M059J (cell line): ENCODE measurements around the gene GNPTG. TPM values are rescaled to one million over a fixed set of nuclear protein-coding genes. Genes with fewer than 3 reads are reported as not detected.
A peak's percentile ranks its signal among the peaks of the same experiment; 100 is the strongest.

Experiments used
- DNase-seq: peaks from one replicate; pipeline ENCODE4 v3.0.0-alpha.2; 2012; ENCODE audit warnings: low read depth
- total RNA-seq: library from RNA; depleted of rRNA; stranded (reverse); fragments of >200 nt; shearing (Covaris generic); gene quantifications from 2 replicates; pipeline ENCODE4 v1.2.3, GENCODE V29; 2014; rRNA removed

Gene GNPTG
- total RNA-seq, 1 experiment from 2014 or later = 50.1 TPM

DNA sequence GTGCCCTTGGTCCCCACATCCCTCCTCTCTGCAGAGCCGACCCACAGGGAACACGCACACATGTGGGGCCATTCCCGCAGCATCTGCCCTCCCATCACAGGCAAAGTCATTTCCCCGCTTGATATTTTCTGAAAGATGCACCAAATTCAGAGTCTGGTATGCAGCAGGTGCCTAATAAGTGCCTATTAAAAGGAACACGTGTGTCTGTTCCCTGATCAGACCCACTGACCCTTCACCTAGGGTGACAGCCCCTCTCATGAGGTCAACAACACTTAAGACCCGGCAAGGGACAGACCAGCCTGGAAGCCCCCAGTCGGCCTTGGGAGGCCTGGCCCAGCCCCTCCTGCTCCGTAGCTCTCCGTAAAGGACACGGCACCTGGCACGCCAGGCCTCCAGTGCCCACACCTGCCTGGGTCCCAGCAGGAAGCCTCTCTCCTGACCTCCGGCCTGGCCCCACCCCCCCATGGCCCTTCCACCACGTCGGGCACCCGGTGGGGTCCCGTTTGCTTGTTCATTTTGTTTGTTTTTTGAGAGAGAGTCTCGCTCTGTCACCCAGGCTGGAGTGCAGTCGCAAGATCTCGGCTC, 42.7 kb downstream of the GNPTG start:
- no peak for DNase-seq

DNA sequence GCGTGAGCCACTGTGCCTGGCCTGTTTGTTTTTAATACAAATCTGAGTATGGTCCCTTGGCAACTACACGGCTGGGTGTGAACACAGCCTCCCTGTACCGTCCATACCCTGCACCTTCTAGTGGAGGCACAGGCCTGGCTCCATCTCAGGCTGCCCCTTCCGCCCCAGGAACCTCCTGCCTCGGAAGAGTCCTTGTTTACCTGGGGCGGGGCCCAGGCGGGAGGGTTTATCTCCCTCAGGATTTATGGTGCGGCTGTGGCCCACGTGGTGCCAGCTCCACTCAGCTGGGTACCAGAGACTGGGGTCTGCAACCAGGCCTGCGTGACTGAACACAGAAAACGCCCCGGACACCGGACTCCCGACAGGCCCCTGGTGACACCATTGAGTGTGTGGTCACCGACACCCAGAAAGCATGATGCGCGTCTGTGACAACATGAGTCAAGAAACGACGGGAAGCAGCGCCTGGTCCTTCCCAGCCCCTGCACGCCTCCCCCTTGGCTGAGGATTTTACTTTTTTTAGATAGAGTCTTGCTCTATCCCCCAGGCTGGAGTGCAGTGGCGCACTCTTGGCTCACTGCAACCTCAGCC, 43.8 kb downstream of the GNPTG start:
- DNase-seq = no peak

DNA sequence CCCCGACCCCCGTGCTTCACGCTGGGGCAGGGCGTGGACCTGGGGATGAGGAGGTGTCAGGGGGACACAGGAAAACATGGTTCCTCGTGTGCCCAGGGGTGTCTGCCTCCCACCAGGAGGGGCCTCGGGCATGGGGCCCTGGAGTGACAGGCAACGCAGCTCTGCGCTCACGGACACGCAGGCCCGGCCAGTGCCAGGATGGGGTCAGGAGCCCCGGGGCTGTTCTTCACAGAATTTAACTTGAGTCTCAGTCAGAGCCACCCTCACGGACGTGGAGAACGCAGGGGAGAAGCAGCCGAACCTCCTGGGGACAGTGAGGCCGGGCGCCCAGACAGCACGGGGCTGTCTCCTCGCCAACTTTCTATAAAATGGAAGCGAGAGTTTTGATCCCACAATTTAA, 46.0 kb downstream of the GNPTG start:
- DNase-seq = no peak

DNA sequence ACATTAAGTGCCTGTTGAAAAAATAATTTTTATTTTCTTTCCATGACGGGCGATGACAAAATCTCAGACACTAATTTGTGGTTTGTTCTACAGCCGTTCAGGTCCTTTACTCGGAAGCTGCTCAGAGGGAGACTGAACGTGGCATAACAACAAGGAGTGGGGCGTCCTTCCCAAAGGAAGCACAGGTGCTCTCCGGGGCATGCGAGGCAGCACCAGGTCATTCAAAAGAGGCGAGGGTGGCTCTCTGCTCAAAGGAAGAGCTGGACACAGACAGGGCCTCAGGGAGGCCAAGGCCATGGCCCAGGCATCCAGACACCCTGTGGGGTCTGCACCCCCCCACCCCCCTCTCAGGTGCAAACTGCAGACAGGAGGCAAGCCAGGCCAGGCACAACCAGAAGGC, 46.6 kb downstream of the GNPTG start:
- DNase-seq = no peak

DNA sequence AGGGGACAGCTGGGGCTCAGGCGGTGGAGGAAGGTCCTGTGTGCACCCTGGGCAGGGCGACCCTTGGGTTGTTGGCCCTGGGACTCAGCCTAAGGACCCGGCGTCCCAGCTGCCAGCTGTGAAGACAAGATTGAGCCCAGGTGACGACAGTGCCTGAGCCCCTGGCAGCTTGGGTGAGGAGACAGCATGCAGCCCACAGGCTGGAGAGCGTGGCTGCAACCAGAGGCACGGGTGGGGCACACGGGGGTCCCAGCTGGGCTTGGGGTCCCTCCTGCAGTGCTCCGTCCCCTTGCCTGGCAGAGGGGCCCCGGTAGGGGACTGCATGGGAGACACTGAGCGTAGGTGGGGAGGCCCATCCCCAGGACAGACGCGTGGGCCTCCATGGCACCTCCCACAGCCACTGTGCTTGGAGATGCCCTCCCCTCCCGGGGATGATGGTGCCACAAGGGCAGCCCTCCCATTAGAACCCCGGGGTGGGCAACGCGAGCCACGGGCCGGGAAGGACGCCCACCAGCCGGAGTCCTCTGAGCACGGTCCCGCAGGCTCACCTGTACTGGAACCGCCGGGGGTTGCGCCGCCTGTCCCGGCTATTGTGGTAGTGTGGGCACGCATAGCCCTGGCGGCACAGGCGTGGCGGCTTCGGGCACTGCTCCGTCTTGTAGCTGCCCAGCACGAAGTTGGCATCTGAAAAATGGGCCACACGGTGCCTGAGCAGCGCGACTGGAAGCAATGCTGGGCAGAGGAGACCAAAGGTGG, 47.3 kb downstream of the GNPTG start:
- no peak for DNase-seq

DNA sequence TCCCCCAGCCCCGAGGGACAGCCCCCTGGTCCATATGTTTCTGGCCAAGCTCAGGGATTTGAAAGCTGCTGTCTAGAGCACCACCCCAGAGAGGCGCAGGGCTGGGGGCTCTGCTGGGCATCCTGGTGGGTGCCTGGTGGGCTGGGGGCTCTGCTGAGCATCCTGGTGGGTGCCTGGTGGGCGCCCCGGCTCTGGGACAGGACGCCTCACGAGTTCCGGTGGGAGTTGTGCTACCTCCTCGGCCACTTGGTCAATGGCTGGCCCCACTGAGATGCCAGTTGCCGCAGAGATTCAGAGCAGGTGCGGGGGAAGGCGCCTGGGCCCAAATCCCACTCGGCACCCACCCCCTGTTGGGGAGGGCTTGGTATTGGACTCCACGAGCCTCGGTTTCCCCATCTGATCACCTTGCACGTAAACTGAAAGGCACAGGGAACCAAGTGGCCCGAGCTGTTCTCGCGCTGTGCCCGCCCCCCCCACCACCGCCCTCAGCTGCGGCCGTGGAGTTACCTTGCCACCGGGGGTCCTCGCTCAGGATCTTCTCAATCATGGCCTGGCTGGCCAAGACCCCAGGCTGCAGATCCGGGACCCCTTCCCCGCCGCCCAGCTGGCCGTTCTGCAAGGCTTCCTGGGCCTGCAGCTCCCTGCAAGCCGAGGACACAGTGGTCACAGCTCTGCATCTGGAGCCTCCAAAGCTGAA, 49.5 kb downstream of the GNPTG start:
- no peak for DNase-seq

DNA sequence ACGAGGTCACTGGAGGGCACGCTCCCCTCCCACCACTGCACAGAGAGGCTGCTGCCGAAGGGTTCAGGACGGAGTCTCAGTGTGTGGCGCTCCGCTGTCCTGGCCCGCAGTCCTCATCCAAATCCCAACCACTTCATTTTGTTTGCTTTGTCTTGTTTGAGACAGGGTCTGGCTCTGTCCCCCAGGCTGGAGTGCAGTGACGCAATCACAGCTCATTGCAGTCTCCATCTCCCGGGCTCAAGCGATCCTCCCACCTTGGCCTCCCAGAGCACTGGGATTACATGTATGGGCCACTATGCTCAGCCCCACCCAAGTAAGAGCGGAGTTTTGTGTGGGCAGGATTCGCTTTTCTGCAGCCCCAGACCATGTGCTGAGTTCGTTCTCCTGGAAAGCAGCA, 50.0 kb downstream of the GNPTG start:
- DNase-seq = no peak

DNA sequence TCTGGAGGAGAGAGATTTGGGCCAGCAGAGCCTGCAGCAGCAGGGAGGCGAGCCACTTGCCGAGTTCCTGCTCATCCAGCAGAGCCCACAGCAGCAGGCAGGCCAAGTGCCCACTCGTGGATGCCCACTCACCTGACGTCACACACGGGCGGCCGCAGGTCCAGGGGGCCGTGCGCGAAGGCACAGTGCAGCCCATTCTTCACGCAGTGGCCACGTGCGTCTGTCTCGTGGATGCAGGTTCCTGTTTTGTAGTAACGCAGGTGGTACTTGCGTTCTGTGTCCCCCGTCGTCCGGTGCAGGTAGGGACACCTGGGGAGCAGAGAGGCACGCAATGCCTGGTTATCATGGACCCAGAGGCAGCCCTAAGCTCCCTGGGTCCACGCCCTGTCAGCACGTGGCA, 51.3 kb downstream of the GNPTG start:
- no peak for DNase-seq

DNA sequence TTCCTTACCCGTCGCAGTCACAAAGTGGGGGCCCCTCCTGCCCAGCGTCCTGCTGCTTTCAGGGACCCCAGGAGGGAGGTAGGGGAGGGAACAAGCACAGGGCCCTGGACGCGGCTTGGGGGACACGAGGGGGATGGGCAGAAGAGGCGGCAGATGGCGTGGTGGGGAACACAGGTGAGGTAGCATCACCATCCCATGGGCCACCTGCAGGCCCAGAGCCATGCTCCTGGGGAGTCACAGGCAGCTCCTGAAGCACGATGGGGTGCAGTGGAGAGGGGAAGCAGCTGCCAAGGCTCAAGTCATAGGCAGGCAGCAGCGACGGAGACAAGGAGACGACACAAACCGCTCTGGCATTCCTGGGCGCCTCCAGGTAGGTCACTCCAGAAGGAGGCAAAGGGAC, 52.0 kb downstream of the GNPTG start:
- DNase-seq = no peak

DNA sequence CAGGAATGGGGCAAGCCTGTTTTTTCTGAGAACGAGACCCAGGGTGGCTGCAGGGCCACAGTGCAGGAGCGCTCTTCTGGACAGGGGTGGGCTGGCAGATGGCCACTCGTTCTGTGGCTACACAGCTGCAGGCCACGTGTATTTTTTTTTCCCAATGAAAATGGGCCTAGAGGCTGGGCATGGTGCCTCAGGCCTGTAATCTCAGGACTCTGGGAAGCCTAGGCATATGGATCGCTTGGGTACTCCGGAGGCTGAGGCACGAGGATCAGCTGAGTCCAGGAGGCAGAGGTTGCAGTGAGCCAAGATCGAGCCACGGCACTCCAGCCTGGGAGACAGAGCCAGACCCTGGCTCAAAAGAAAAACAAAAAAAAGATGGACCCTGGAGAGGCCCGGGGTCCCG, 56.0 kb downstream of the GNPTG start:
- no peak for DNase-seq

DNA sequence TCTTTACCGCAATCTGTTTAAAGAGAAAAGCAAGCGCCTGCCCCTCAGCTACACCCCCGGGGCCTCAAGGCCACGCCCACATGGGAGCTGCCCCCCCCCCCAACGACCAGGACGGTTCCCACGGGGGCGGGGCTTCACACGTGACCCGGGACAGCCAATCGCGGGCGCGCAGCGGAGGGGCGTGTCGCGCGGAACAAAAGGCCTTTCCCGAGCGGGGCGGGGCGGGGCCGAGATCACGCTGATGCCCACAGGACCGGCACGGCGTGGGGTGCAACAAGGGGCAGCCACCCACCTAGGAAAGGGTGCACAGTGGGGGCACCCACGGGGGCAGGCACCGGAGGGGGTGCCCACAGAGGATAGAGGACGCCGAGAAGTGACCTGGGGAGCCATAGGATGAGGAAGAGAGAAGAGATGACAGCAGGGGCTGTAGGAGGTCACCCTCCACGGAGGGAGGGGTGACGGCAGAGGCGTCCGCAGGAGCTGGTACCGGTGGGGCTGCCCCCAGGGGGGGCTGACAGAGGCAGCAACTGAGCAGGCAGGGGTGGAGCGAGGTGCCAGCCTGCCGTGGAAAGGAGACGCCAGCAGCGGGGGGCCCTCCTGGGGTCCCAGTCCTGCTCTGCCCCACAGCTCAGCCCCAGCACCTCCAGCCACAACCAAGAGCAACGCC, 56.6 kb downstream of the GNPTG start:
- DNase-seq = peak; percentile 69

DNA sequence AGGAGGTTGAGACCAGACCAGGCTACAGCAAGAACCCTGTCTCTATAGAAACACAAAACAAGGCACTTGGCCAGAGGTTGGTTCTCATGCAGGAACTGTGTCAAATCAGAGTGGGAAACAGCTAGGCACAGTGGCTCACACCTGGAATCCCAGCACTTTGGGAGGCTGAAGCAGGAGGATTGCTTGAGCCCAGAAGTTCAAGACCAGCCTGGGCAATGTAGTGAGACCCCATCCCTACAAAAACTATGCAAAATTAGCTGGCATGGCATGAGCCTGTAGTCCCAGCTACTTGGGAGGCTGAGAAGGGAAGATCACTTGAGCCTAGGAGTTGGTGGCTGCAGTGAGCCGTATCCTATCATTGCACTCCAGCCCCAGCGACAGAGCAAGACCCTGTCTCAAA, 61.1 kb downstream of the GNPTG start:
- DNase-seq = no peak

Other genes starting within 250 kb of the GNPTG start
- gene CACNA1H, start 198.8 kb upstream of the GNPTG start, total RNA-seq = 0.02 TPM in 1 of 2 replicates, not detected in the other
- not detected in 2 replicates for gene TPSG1, start 126.7 kb upstream of the GNPTG start, total RNA-seq
- gene TPSB2, start 121.7 kb upstream of the GNPTG start, total RNA-seq = 0.17 TPM in 1 of 2 replicates, not detected in the other
- not detected in 2 replicates for gene TPSAB1, start 111.2 kb upstream of the GNPTG start, total RNA-seq
- gene TPSD1, start 95.9 kb upstream of the GNPTG start, total RNA-seq = not detected in 2 replicates
- gene UBE2I, start 42.3 kb upstream of the GNPTG start, total RNA-seq = 85.7 and 87.6 TPM in 2 replicates
- gene BAIAP3, start 18.3 kb upstream of the GNPTG start, total RNA-seq = 0.34 TPM in 1 of 2 replicates, not detected in the other
- 54.2 and 101 TPM in 2 replicates for gene TSR3, start 53 bp upstream of the GNPTG start, total RNA-seq
- gene UNKL, start 62.8 kb downstream of the GNPTG start, total RNA-seq = 6.5 and 13.0 TPM in 2 replicates
- gene UQCC4, start 68.8 kb downstream of the GNPTG start, total RNA-seq = 21.8 and 23.4 TPM in 2 replicates
- gene PERCC1, start 79.1 kb downstream of the GNPTG start, total RNA-seq = not detected in 2 replicates
- gene CCDC154, start 92.6 kb downstream of the GNPTG start, total RNA-seq = 0.05 TPM in 1 of 2 replicates, not detected in the other
- 44.0 and 84.0 TPM in 2 replicates for gene CLCN7, start 123.1 kb downstream of the GNPTG start, total RNA-seq
- not detected in 2 replicates for gene PTX4, start 137.0 kb downstream of the GNPTG start, total RNA-seq
- gene TELO2, start 141.4 kb downstream of the GNPTG start, total RNA-seq = 15.1 and 16.6 TPM in 2 replicates
- gene TMEM204, start 181.7 kb downstream of the GNPTG start, total RNA-seq = not detected in 2 replicates